ENCODE data around the gene TMEM54. TPM values are rescaled to one million over a fixed set of nuclear protein-coding genes. Genes with fewer than 3 reads are reported as not detected.

The TMEM54 gene
- total RNA-seq, 1 donor from 2014 or later = 8.0 TPM

DNA sequence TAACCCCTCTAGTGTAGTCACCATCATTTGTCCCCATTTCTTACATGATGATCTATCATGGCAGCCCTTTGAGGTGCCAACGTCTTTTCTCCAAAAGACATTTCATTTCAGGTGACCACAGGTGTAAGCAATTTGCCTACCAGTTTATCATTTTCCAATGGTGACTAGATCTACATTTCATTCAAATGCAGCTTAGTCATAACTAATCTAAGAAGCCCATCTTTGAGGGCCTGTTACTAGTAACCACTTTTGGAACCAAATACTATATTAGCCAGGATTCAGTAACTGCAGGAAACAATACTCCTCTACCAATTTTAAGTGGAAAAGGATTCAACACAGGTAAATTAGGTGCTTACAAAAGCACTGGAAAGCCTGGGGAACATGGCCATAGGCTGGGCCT lies 30.6 kb upstream of the TMEM54 start:
- no peak overlapping the region for H3K27ac ChIP-seq (ENCODE audit: low read depth, low read length)

GRCh38 chr1:32929366-32929765 lies 28.2 kb upstream of the TMEM54 start:
- Mint-ChIP-seq H3K27me3 (ENCODE audit: low read depth, unreplicated experiment) (peaks cover 20% of the 10 kb centered on the region), H3K27ac (ENCODE audit: unreplicated experiment) (no peak overlapping the region), H3K4me1 (ENCODE audit: low read depth, unreplicated experiment) (peaks cover 23% of the 10 kb centered on the region), H3K9me3 (ENCODE audit: unreplicated experiment) (peaks cover 3% of the 10 kb centered on the region), H3K4me3 (ENCODE audit: unreplicated experiment) (no peak overlapping the region), H3K36me3 (ENCODE audit: low read depth, unreplicated experiment) (no peaks in the 10 kb centered on the region)
- no peaks in the 10 kb centered on the region for H3K9me3 ChIP-seq (ENCODE audit: insufficient read depth, low read depth, low read length)
- H3K9ac ChIP-seq (ENCODE audit: low read length) = no peak overlapping the region
- FAIRE-seq (no peak), DNase-seq (ENCODE audit: low read depth) (no peak)
- H4K20me1 ChIP-seq (ENCODE audit: insufficient read depth, low read length) = no peaks in the 10 kb centered on the region
- H3K4me2 ChIP-seq (ENCODE audit: low read length) = no peak overlapping the region
- H3K79me2 ChIP-seq (ENCODE audit: insufficient read depth, low read length) = no peaks in the 10 kb centered on the region
- TF ChIP-seq EZH2 (IDR thresholded peaks at IDR 0.05; ENCODE audit: insufficient read depth, low read length) = no peak
- peaks cover 1% of the 10 kb centered on the region for H3K27me3 ChIP-seq (ENCODE audit: insufficient read depth, low read length)
- H3K4me1 ChIP-seq (ENCODE audit: insufficient read depth, low read length) = peaks cover 10% of the 10 kb centered on the region
- no peak overlapping the region for H3K4me3 ChIP-seq (ENCODE audit: insufficient read depth, low read depth, low read length)
- H3K36me3 ChIP-seq (ENCODE audit: insufficient read depth, low read length) = no peaks in the 10 kb centered on the region
- no peak overlapping the region for H2AFZ ChIP-seq (ENCODE audit: low read depth, low read length)
- H3K27ac ChIP-seq (ENCODE audit: low read depth, low read length) = no peak overlapping the region

More for the DNA sequence above, 30.6 kb upstream of the TMEM54 start:
- peaks cover 3% of the 10 kb centered on the region for H3K36me3 ChIP-seq (ENCODE audit: insufficient read depth, low read length)
- H3K4me2 ChIP-seq (ENCODE audit: low read length) = no peak overlapping the region
- Mint-ChIP-seq H3K4me3 (ENCODE audit: unreplicated experiment) (no peak overlapping the region), H3K27ac (ENCODE audit: unreplicated experiment) (no peak overlapping the region), H3K9me3 (ENCODE audit: unreplicated experiment) (peaks cover 3% of the 10 kb centered on the region), H3K36me3 (ENCODE audit: low read depth, unreplicated experiment) (peaks cover 7% of the 10 kb centered on the region), H3K4me1 (ENCODE audit: low read depth, unreplicated experiment) (peaks cover 11% of the 10 kb centered on the region), H3K27me3 (ENCODE audit: low read depth, unreplicated experiment) (peaks cover 8% of the 10 kb centered on the region)
- H3K9me3 ChIP-seq (ENCODE audit: insufficient read depth, low read depth, low read length) = no peaks in the 10 kb centered on the region
- H3K4me3 ChIP-seq (ENCODE audit: insufficient read depth, low read depth, low read length) = no peak overlapping the region
- no peaks in the 10 kb centered on the region for H3K27me3 ChIP-seq (ENCODE audit: insufficient read depth, low read length)
- no peak for DNase-seq (ENCODE audit: low read depth)
- TF ChIP-seq EZH2 (IDR thresholded peaks at IDR 0.05; ENCODE audit: insufficient read depth, low read length) = no peak
- TF ChIP-seq, protein P1, sequence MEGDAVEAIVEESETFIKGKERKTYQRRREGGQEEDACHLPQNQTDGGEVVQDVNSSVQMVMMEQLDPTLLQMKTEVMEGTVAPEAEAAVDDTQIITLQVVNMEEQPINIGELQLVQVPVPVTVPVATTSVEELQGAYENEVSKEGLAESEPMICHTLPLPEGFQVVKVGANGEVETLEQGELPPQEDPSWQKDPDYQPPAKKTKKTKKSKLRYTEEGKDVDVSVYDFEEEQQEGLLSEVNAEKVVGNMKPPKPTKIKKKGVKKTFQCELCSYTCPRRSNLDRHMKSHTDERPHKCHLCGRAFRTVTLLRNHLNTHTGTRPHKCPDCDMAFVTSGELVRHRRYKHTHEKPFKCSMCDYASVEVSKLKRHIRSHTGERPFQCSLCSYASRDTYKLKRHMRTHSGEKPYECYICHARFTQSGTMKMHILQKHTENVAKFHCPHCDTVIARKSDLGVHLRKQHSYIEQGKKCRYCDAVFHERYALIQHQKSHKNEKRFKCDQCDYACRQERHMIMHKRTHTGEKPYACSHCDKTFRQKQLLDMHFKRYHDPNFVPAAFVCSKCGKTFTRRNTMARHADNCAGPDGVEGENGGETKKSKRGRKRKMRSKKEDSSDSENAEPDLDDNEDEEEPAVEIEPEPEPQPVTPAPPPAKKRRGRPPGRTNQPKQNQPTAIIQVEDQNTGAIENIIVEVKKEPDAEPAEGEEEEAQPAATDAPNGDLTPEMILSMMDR (IDR thresholded peaks at IDR 0.05; ENCODE audit: insufficient read depth, low read depth, low read length) = no peak
- H3K4me1 ChIP-seq (ENCODE audit: insufficient read depth, low read length) = peaks cover 6% of the 10 kb centered on the region
- no peak overlapping the region for H3K9ac ChIP-seq (ENCODE audit: low read length)
- no peak for FAIRE-seq
- H4K20me1 ChIP-seq (ENCODE audit: insufficient read depth, low read length) = no peaks in the 10 kb centered on the region
- no peaks in the 10 kb centered on the region for H3K79me2 ChIP-seq (ENCODE audit: insufficient read depth, low read length)
- H2AFZ ChIP-seq (ENCODE audit: low read depth, low read length) = no peak overlapping the region

- Histone ChIP-seq H3K4me1 (ENCODE audit: insufficient read depth, low read length) (peaks cover 5% of the 10 kb centered on the region), H3K79me2 (ENCODE audit: insufficient read depth, low read length) (no peaks in the 10 kb centered on the region), H3K9me3 (ENCODE audit: insufficient read depth, low read depth, low read length) (no peaks in the 10 kb centered on the region), H2AFZ (ENCODE audit: low read depth, low read length) (no peak overlapping the region), H3K9ac (ENCODE audit: low read length) (no peak overlapping the region), H3K36me3 (ENCODE audit: insufficient read depth, low read length) (no peaks in the 10 kb centered on the region), H3K27ac (ENCODE audit: low read depth, low read length) (no peak overlapping the region), H3K27me3 (ENCODE audit: insufficient read depth, low read length) (peaks cover 2% of the 10 kb centered on the region), H4K20me1 (ENCODE audit: insufficient read depth, low read length) (no peaks in the 10 kb centered on the region), H3K4me2 (ENCODE audit: low read length) (no peak overlapping the region), H3K4me3 (ENCODE audit: insufficient read depth, low read depth, low read length) (no peak overlapping the region)
- DNase-seq (ENCODE audit: low read depth) = no peak
- no peak for FAIRE-seq
- peaks cover 27% of the 10 kb centered on the region for H3K27me3 Mint-ChIP-seq (ENCODE audit: low read depth, unreplicated experiment)
- peaks cover 17% of the 10 kb centered on the region for H3K4me1 Mint-ChIP-seq (ENCODE audit: low read depth, unreplicated experiment)
- H3K36me3 Mint-ChIP-seq (ENCODE audit: low read depth, unreplicated experiment) = no peaks in the 10 kb centered on the region
- H3K9me3 Mint-ChIP-seq (ENCODE audit: unreplicated experiment) = peaks cover 3% of the 10 kb centered on the region
- H3K27ac Mint-ChIP-seq (ENCODE audit: unreplicated experiment) = no peak overlapping the region
- TF ChIP-seq, protein P1 (IDR thresholded peaks at IDR 0.05; ENCODE audit: insufficient read depth, low read depth, low read length) = no peak
- no peak for TF ChIP-seq EZH2 (IDR thresholded peaks at IDR 0.05; ENCODE audit: insufficient read depth, low read length)
- H3K4me3 Mint-ChIP-seq (ENCODE audit: unreplicated experiment) = no peak overlapping the region
These were observed 27.5 kb upstream of the TMEM54 start for GRCh38 chr1:32928715-32929114.
